T-helper 1 cell treated with Interleukin-12 subunit alpha and Interleukin-12 subunit beta and Interleukin-4 antibody, amounts not matched to agents 30 ng/mL and 1 ng/mL, for 36 hours (primary cell): ENCODE measurements around the gene LEMD2. TPM values are rescaled to one million over a fixed set of nuclear protein-coding genes. Genes with fewer than 3 reads are reported as not detected.

ENCODE experiments used
- intact Hi-C: fragments of 100-400 bp; cut with micrococcal nuclease; formaldehyde crosslinking; loops from one replicate; pipeline ENCODE4 v1.15.1; 2024
- total RNA-seq: library from RNA; stranded (reverse); gene quantifications from 2 replicates; pipeline ENCODE4 v1.2.3, GENCODE V29; 2022

LEMD2 gene
- total RNA-seq, 1 donor from 2014 or later = 77.2 TPM

DNA sequence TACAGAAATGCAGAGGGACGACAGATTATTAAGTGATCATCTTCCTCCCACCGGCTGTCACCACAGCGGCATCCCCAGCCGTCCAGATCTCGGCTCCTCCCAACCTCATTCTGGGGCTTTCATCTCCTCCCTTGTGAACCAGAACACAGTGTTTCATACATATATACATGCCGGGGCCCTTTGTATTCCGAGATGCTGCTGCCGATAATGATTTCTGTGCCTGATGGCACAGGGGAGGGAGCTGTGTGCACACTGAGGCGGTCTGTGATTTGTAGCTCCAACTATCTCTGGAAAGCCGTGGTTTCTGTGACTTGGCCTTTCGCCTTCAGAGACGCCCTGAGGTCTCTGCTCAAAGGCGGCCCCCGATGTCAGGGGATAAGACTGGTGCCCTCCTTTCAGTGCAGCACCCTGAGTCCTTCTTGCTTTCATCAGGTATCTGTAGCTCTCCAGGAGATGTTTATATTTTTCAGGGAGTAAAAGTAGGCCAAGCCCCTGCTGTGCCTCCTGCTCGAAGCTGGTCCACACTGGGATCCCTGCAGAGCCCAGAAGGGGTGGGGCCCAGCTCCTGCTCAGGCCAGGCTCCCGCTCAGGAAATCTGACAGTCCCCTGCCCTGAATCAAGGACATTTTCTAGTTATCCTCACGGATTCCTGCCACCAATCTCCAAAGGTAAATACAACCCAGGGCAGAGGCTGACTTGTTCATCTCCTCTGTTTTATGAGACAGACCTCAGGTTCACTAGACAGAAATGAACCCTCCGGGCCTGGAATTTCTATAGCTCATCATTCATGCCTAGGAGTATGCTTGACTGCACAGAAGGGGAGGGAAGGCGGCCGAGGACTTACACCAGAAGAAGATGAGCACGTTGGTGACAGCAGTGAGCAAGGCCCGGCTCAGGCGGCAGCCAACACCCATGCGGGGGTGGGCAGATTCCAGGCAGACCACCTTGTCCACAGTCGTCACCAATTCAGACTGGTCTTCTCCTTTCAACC is 11.2 kb downstream of the LEMD2 start:
- intact Hi-C loops = no loop called here

DNA sequence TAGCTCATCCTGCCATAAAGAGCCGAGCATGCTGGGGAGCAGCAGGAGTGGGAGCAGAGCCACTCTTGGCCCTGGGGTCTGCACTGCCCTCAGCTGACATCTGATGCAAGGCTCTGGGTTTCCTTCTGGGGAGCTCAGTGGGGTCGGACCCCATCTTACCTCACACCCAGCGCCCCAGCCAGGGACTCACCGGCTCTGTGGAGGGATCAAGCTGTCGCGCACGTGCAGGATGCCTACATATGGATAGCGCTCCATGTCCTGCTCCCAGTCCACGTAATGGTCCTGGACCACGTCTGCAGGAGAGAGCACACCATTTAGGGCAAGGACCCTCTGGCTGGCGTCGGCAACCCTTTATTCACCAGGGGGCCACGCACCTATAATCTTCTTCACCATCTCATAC is 12.2 kb downstream of the LEMD2 start:
- intact Hi-C loops = no loop called here

- intact Hi-C loops = no loop called here
Observed at GRCh38 chr6:33776186-33776585, 12.7 kb downstream of the LEMD2 start.

- intact Hi-C loops = no loop called here
Observed at GRCh38 chr6:33774774-33775173, 14.2 kb downstream of the LEMD2 start.

DNA sequence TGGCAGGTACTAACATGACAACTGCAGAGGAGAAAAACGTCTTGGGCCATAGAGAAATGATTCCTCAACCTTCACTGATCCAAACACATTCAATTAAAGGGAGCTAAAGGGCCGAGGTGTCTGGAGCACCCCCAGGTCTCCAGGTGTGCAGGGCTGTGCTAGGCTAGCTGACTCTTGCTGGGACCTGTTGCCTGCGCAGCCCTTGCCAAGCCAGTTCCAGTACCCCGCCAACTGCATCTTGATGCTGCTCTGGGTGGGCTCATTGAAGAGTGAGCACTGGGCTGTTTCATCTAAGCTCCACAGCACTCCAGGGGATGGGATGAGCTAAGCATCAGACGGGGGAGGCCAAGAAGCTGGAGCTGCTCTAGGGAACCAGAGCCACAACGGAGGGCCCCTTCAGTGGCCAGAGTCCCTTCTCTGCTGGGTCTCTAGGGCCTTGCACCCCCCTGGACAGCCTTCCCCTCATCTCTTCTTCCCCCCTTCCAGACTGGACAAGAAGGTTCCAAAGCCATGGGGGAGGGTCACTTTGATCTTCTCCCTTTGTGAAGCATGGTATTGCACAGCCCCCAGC is 15.9 kb downstream of the LEMD2 start:
- intact Hi-C loops = no loop called here

GRCh38 chr6:33772082-33772830 is 16.7 kb downstream of the LEMD2 start:
- intact Hi-C loops = no loop called here

GRCh38 chr6:33771146-33772081 is 17.5 kb downstream of the LEMD2 start:
- intact Hi-C loops = loop anchor here (1.0 kb wide), 2 partner anchors 17 to 256 kb away; no protein-coding TSS in a partner anchor

GRCh38 chr6:33770833-33771145 is 18.1 kb downstream of the LEMD2 start:
- intact Hi-C loops = loop anchor here (1.0 kb wide), 2 partner anchors 18 to 257 kb away; no protein-coding TSS in a partner anchor

DNA sequence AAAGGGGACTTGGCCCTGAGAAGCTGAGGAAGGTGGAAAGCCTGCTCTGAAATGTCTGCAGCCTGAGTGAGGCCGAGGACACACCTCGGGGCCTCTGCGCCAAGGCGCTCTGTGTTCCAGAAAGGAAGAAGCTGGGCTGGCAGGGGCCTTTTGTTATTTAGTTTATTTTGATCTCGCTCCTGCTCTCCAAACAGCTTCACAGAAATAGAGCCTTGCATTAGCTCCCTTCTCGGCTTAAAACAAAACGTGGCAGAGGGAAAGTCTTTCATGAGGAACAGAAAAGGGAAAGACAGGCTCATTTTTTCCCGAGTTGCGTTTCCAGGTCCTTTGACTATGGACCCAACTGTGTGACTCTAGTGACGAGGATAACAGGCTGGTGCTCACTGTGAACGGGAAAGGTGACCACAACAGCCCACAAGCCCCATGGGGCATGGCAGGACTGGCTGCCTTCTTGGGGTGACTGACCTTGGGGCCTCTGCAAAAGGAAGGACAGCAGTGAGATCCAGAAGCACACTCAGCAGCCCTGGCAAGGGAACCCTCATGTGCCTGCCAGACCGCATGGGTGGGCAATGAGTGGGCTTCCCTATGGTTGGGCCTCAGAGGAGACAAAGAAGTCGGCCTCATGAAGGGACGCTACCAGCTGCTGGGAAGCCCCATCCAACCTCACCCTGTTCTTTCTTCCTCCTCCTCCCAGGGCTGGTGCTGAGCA is 18.7 kb downstream of the LEMD2 start:
- intact Hi-C loops = no loop called here

DNA sequence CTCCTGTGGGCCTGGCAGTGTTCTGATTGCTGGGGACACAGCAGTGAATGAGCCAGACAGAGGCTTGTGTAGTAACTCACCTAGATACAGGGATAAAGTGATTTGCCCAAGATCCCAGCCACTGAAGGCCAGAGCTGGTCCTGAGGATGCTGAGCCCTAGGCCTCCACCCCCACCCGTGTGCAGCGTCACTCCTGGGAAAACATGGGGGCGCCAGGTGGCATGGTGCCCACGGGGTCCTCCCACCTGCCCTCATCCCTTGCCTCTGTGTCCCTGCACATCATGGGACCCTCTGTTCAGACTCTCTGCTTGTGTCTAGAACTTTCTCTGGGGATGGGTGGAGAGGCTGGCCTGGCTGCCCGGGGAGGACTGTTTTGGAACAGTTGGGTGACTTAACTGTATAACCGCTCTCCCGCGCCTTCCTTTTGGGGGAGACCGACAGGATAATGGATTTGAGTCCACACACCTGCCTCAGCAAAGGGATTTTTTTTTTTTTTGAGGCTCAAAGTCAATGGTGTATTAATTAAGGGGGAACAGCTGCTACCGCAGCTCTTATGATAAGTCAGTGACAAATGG is 19.6 kb downstream of the LEMD2 start:
- intact Hi-C loops = no loop called here

DNA sequence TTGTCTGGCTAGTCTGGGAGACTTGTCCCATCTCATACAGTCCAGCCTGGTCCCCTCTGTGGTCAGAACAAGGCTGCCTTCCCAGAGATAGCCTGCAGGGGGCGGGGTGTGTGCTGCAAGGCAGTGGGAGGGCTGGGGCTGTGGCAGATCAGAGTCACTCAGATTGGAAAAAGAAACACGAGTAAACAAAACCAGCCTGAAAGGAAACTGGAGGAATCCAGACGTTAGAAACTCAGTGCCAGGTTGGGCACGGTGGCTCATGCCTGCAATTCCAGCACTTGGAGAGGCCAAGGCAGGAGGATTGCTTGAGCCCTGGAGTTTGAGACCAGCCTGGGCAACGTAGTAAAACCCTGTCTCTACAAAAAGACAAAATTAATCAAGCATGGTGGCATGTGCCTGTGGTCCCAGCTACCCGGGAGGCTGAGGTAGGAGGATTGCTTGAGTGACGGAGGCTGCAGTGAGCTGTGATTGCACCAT is 20.2 kb downstream of the LEMD2 start:
- intact Hi-C loops = loop anchor here (1.0 kb wide), 1 partner anchor 386 kb away; no protein-coding TSS in a partner anchor

- intact Hi-C loops = no loop called here
Observed at GRCh38 chr6:33766921-33767907, 21.7 kb downstream of the LEMD2 start.

- intact Hi-C loops = no loop called here
Observed at GRCh38 chr6:33765368-33765767, 23.6 kb downstream of the LEMD2 start.

GRCh38 chr6:33764036-33764435 is 24.9 kb downstream of the LEMD2 start:
- intact Hi-C loops = no loop called here

- intact Hi-C loops = loop anchor here (2.0 kb wide), 1 partner anchor 49 kb away; no protein-coding TSS in a partner anchor
Observed at GRCh38 chr6:33763483-33763882, 25.4 kb downstream of the LEMD2 start.

GRCh38 chr6:33762713-33763112 is 26.2 kb downstream of the LEMD2 start:
- intact Hi-C loops = loop anchor here (1.0 to 2.0 kb wide), 3 partner anchors 18 to 173 kb away; no protein-coding TSS in a partner anchor

- intact Hi-C loops = loop anchor here (1.0 to 2.0 kb wide), 3 partner anchors 18 to 173 kb away; no protein-coding TSS in a partner anchor
Observed at GRCh38 chr6:33761922-33762629, 26.9 kb downstream of the LEMD2 start.

GRCh38 chr6:33761581-33761921 is 27.4 kb downstream of the LEMD2 start:
- intact Hi-C loops = no loop called here
